Measurements from ENCODE around the gene CCDC183.

GRCh38 chr9:136821826-136822544 lies 25.8 kb downstream of the CCDC183 start:
- TF ChIP-seq POLR2A (IDR thresholded peaks at IDR 0.05; ENCODE audit: low read depth, low read length) = no peak
- no peak for TF ChIP-seq POLR2AphosphoS5 (IDR thresholded peaks at IDR 0.05; ENCODE audit: low read depth, low read length)
- TF ChIP-seq TAF1 (IDR thresholded peaks at IDR 0.05; ENCODE audit: borderline replicate concordance, low read depth, low read length) = no peak

Data from GM12892 (cell line).